Activated CD8-positive, alpha-beta T cell treated with anti-CD3 and anti-CD28 coated beads, Interleukin-2, amount 10 ng/mL, durations not matched to agents 7 days and 5 days (primary cell): ENCODE results near the gene IL12RB2. TPM values are rescaled to one million over a fixed set of nuclear protein-coding genes. Genes with fewer than 3 reads are reported as not detected.

Experiments used
- ATAC-seq: fragments of 150-1000 bp; cut with Tn5 transposase; one replicate; pipeline ENCODE4 v1.10.0; 2021; ENCODE audit warnings: moderate library complexity
- CTCF ChIA-PET: fragments of 350-600 bp; sonication (Branson Sonifier 250); formaldehyde crosslinking; loops from one replicate; lab custom pipeline; 2021; ENCODE audit warnings: antibody characterized with exemption; lab: Charles Lee
- POLR2A ChIA-PET: fragments of 350-600 bp; sonication (Branson Sonifier 250); formaldehyde crosslinking; loops from one replicate; lab custom pipeline; 2021; ENCODE audit warnings: antibody characterized with exemption; lab: Charles Lee
- DNase-seq: peaks from one replicate; pipeline ENCODE4 v3.0.0-alpha.2; 2020
- H3K27ac Mint-ChIP-seq: one replicate; pipeline ENCODE4 v1.8.0; 2021; ENCODE audit warnings: mild to moderate bottlenecking, mixed read lengths
- H3K27me3 Mint-ChIP-seq: one replicate; pipeline ENCODE4 v1.8.0; 2021; ENCODE audit warnings: low read depth, mixed read lengths
- H3K36me3 Mint-ChIP-seq: one replicate; pipeline ENCODE4 v1.8.0; 2021; ENCODE audit warnings: low read depth, mixed read lengths
- H3K4me1 Mint-ChIP-seq: one replicate; pipeline ENCODE4 v1.8.0; 2021; ENCODE audit warnings: low read depth, mixed read lengths
- H3K4me3 Mint-ChIP-seq: one replicate; pipeline ENCODE4 v1.8.0; 2021; ENCODE audit warnings: mild to moderate bottlenecking, mixed read lengths
- H3K9me3 Mint-ChIP-seq: one replicate; pipeline ENCODE4 v1.8.0; 2022; ENCODE audit warnings: mixed read lengths; ENCODE audit not compliant: insufficient read depth
- total RNA-seq, 2 experiments: library from RNA; stranded (reverse); gene quantifications; one replicate each; pipeline ENCODE4 v1.2.3, GENCODE V29; 2021

IL12RB2 gene
- total RNA-seq, 2 experiments from 2014 or later: 17.3 to 19.6 TPM

DNA sequence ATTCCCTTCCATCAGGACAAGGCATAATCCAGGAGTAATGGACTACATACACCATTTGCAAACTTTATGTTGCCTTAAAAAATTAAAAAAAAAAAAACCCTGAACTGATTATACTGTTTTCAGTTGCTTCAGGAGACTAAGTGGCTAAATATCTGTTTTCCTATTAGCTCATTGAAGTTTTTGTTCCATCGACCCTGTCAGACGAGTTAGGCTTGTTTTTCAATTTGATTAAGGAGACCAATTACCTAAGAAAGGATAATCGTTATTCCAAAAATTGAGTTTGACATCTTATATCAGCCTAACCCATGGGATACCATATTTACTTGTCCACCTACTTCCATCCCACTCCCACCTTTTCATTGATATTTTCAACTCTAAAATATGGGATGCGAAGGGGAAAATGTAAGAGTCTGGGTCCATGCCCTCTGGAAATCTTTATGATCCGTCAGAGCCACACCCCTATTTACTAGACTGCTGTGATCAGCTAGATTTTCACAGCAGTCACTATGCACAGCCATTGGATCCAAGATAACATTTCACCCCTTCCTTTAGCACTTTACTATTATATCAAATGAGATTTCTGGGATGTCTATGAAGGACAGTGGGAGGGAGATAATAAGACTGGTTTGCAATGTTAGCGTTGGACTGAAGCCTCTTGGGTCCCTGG is 41.0 kb downstream of the IL12RB2 start:
- Mint-ChIP-seq H3K4me1 (peaks cover 15% of the 10 kb centered on the region), H3K36me3 (peaks cover 28% of the 10 kb centered on the region), H3K27me3 (no peaks in the 10 kb centered on the region), H3K27ac (no peak overlapping the region), H3K4me3 (no peak overlapping the region), H3K9me3 (no peaks in the 10 kb centered on the region)
- ChIA-PET POLR2A (no interaction called here), CTCF (interaction anchor here (0.9 to 3.7 kb wide), 11 partner anchors 8 to 152 kb away, joined by 3 to 15 read pairs (median 4); no protein-coding TSS in a partner anchor)
- ATAC-seq: no peak
- DNase-seq: no peak

- Mint-ChIP-seq H3K36me3 (peaks cover 34% of the 10 kb centered on the region), H3K4me3 (no peak overlapping the region), H3K27me3 (no peaks in the 10 kb centered on the region), H3K27ac (peak overlapping the region; percentile 2), H3K9me3 (no peaks in the 10 kb centered on the region), H3K4me1 (peaks cover 12% of the 10 kb centered on the region)
- ATAC-seq: peak; percentile 63
- CTCF ChIA-PET: interaction anchor here (0.7 to 1.4 kb wide), 4 partner anchors 10 to 76 kb away, joined by 3 to 4 read pairs (median 3); no protein-coding TSS in a partner anchor
- DNase-seq: peak; percentile 49
- POLR2A ChIA-PET: no interaction called here
Measured at GRCh38 chr1:67350783-67351182, 43.1 kb downstream of the IL12RB2 start.

GRCh38 chr1:67352211-67352610 is 44.5 kb downstream of the IL12RB2 start:
- H3K27me3 Mint-ChIP-seq: no peaks in the 10 kb centered on the region
- H3K36me3 Mint-ChIP-seq: peaks cover 38% of the 10 kb centered on the region
- no peak for ATAC-seq
- no peaks in the 10 kb centered on the region for H3K9me3 Mint-ChIP-seq
- peaks cover 12% of the 10 kb centered on the region for H3K4me1 Mint-ChIP-seq
- no peak overlapping the region for H3K4me3 Mint-ChIP-seq
- POLR2A ChIA-PET: no interaction called here
- CTCF ChIA-PET: no interaction called here
- no peak for DNase-seq
- no peak overlapping the region for H3K27ac Mint-ChIP-seq

GRCh38 chr1:67355745-67356424 is 48.2 kb downstream of the IL12RB2 start:
- Mint-ChIP-seq H3K27me3 (no peaks in the 10 kb centered on the region), H3K4me1 (peaks cover 8% of the 10 kb centered on the region), H3K27ac (no peak overlapping the region), H3K9me3 (no peaks in the 10 kb centered on the region), H3K4me3 (no peak overlapping the region), H3K36me3 (peaks cover 38% of the 10 kb centered on the region)
- ATAC-seq: no peak
- no peak for DNase-seq
- CTCF ChIA-PET: interaction anchor here (0.7 to 3.3 kb wide), 6 partner anchors 8 to 71 kb away, joined by 3 to 13 read pairs (median 3); no protein-coding TSS in a partner anchor
- POLR2A ChIA-PET: interaction anchor here (0.7 to 0.8 kb wide), 2 partner anchors 13 to 19 kb away, joined by 3 read pairs; no protein-coding TSS in a partner anchor

DNA sequence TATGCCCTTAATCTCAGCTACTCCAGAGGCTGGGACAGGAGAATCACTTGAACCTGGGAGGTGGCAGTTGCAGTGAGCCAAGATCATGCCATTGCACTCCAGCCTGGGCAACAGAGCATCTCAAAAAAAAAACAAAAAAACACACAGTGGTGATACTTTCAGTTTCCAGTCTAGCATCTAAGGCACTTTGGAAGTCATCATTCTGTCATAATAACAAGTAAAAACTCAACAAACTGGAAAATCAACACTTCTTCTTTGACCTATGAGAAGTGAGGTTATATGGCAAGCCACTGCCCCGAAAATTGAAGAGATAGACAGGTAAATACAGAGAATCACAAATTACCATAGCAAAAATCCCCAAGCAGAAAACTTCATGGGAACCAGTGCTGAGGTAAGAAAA is 51.9 kb downstream of the IL12RB2 start:
- CTCF ChIA-PET: interaction anchor here (1.5 kb wide), 1 partner anchor 146 kb away, joined by 4 read pairs; no protein-coding TSS in a partner anchor
- ATAC-seq: no peak

GRCh38 chr1:67361641-67362040 is 54.0 kb downstream of the IL12RB2 start:
- Mint-ChIP-seq H3K9me3 (no peaks in the 10 kb centered on the region), H3K4me3 (no peak overlapping the region), H3K36me3 (peaks cover 31% of the 10 kb centered on the region), H3K4me1 (peaks cover 12% of the 10 kb centered on the region), H3K27me3 (no peaks in the 10 kb centered on the region), H3K27ac (no peak overlapping the region)
- CTCF ChIA-PET: interaction anchor here (0.6 kb wide), 1 partner anchor 599 kb away, joined by 3 read pairs; no protein-coding TSS in a partner anchor
- ATAC-seq: no peak
- no peak for DNase-seq
- POLR2A ChIA-PET: no interaction called here

More for the DNA sequence above, 51.9 kb downstream of the IL12RB2 start:
- DNase-seq: no peak
- Mint-ChIP-seq H3K9me3 (no peaks in the 10 kb centered on the region), H3K27me3 (no peaks in the 10 kb centered on the region), H3K36me3 (peaks cover 32% of the 10 kb centered on the region), H3K27ac (no peak overlapping the region), H3K4me3 (no peak overlapping the region), H3K4me1 (peaks cover 12% of the 10 kb centered on the region)
- POLR2A ChIA-PET: no interaction called here

- CTCF ChIA-PET: interaction anchor here (0.7 to 1.0 kb wide), 2 partner anchors 105 to 153 kb away, joined by 3 to 6 read pairs; no protein-coding TSS in a partner anchor
- H3K9me3 Mint-ChIP-seq: no peaks in the 10 kb centered on the region
- POLR2A ChIA-PET: no interaction called here
- no peaks in the 10 kb centered on the region for H3K27me3 Mint-ChIP-seq
- ATAC-seq: no peak
- H3K27ac Mint-ChIP-seq: no peak overlapping the region
- no peak for DNase-seq
- no peaks in the 10 kb centered on the region for H3K4me1 Mint-ChIP-seq
- peaks cover 48% of the 10 kb centered on the region for H3K36me3 Mint-ChIP-seq
- H3K4me3 Mint-ChIP-seq: no peak overlapping the region
Measured at GRCh38 chr1:67367370-67368045, 59.8 kb downstream of the IL12RB2 start.

GRCh38 chr1:67368046-67368514 is 60.4 kb downstream of the IL12RB2 start:
- H3K36me3 Mint-ChIP-seq: peaks cover 49% of the 10 kb centered on the region
- ChIA-PET CTCF (interaction anchor here (0.7 to 1.0 kb wide), 2 partner anchors 106 to 154 kb away, joined by 3 to 6 read pairs; no protein-coding TSS in a partner anchor), POLR2A (interaction anchor here (0.6 kb wide), 1 partner anchor 392 kb away, joined by 3 read pairs; no protein-coding TSS in a partner anchor)
- ATAC-seq (no peak), DNase-seq (no peak)
- no peak overlapping the region for H3K27ac Mint-ChIP-seq
- no peaks in the 10 kb centered on the region for H3K4me1 Mint-ChIP-seq
- no peak overlapping the region for H3K4me3 Mint-ChIP-seq
- no peaks in the 10 kb centered on the region for H3K27me3 Mint-ChIP-seq
- H3K9me3 Mint-ChIP-seq: no peaks in the 10 kb centered on the region

GRCh38 chr1:67371043-67371442 is 63.4 kb downstream of the IL12RB2 start:
- DNase-seq: no peak
- ATAC-seq: no peak
- Mint-ChIP-seq H3K36me3 (peaks cover 45% of the 10 kb centered on the region), H3K4me1 (no peaks in the 10 kb centered on the region), H3K27me3 (no peaks in the 10 kb centered on the region), H3K27ac (no peak overlapping the region), H3K9me3 (no peaks in the 10 kb centered on the region), H3K4me3 (no peak overlapping the region)
- POLR2A ChIA-PET: no interaction called here
- CTCF ChIA-PET: interaction anchor here (1.4 kb wide), 1 partner anchor 18 kb away, joined by 3 read pairs; no protein-coding TSS in a partner anchor

GRCh38 chr1:67371681-67372080 is 64.0 kb downstream of the IL12RB2 start:
- POLR2A ChIA-PET: no interaction called here
- peaks cover 49% of the 10 kb centered on the region for H3K36me3 Mint-ChIP-seq

GRCh38 chr1:67372136-67372535 is 64.5 kb downstream of the IL12RB2 start:
- DNase-seq (no peak), ATAC-seq (no peak)
- H3K4me1 Mint-ChIP-seq: peaks cover 5% of the 10 kb centered on the region
- CTCF ChIA-PET: interaction anchor here (1.4 to 1.6 kb wide), 2 partner anchors 16 to 17 kb away, joined by 3 read pairs; no protein-coding TSS in a partner anchor
- H3K27ac Mint-ChIP-seq: no peak overlapping the region
- H3K4me3 Mint-ChIP-seq: no peak overlapping the region
- peaks cover 52% of the 10 kb centered on the region for H3K36me3 Mint-ChIP-seq
- POLR2A ChIA-PET: no interaction called here
- H3K27me3 Mint-ChIP-seq: no peaks in the 10 kb centered on the region
- H3K9me3 Mint-ChIP-seq: no peaks in the 10 kb centered on the region

More at GRCh38 chr1:67371681-67372080, 64.0 kb downstream of the IL12RB2 start:
- Mint-ChIP-seq H3K4me3 (no peak overlapping the region), H3K9me3 (no peaks in the 10 kb centered on the region), H3K27ac (no peak overlapping the region), H3K4me1 (peaks cover 2% of the 10 kb centered on the region), H3K27me3 (no peaks in the 10 kb centered on the region)
- CTCF ChIA-PET: interaction anchor here (1.4 kb wide), 1 partner anchor 17 kb away, joined by 3 read pairs; no protein-coding TSS in a partner anchor
- ATAC-seq (no peak), DNase-seq (no peak)
